ENCODE measurements around the gene CTNNA3. TPM values are rescaled to one million over a fixed set of nuclear protein-coding genes. Genes with fewer than 3 reads are reported as not detected.

The CTNNA3 gene
- polyA plus RNA-seq, 1 donor from 2014 or later: 0.14 TPM

- Histone ChIP-seq H3K36me3 (ENCODE audit: insufficient read depth, low read length) (no peaks in the 10 kb centered on the region), H3K9ac (ENCODE audit: low read length) (no peak overlapping the region), H3K4me3 (ENCODE audit: low read length) (no peak overlapping the region), H3K9me3 (ENCODE audit: low read length) (no peaks in the 10 kb centered on the region), H4K20me1 (ENCODE audit: insufficient read depth) (no peaks in the 10 kb centered on the region), H3K9me2 (ENCODE audit: insufficient read depth, low read length) (no peaks in the 10 kb centered on the region), H3K4me2 (ENCODE audit: low read length) (no peak overlapping the region), H2AFZ (ENCODE audit: low read depth, low read length) (no peak overlapping the region), H3K79me2 (replicated peaks; ENCODE audit: insufficient read depth, low read length) (no peaks in the 10 kb centered on the region), H3F3A (ENCODE audit: insufficient read depth, low read length, poor library complexity, severe bottlenecking) (no peaks in the 10 kb centered on the region), H3K27me3 (ENCODE audit: insufficient read depth, low read depth, low read length) (no peaks in the 10 kb centered on the region), H3K27ac (ENCODE audit: low read length) (no peak overlapping the region)
- no peak for TF ChIP-seq RAD21 (conservative IDR thresholded peaks at IDR 0.05)
These were observed 1689.6 kb downstream of the CTNNA3 start for GRCh38 chr10:66006411-66006810.

- no peak overlapping the region for H2AFZ ChIP-seq (ENCODE audit: low read depth, low read length)
- H3K9ac ChIP-seq (ENCODE audit: low read length): no peak overlapping the region
- H3K36me3 ChIP-seq (ENCODE audit: insufficient read depth, low read length): no peaks in the 10 kb centered on the region
- no peaks in the 10 kb centered on the region for H3K9me3 ChIP-seq (ENCODE audit: low read length)
- no peak overlapping the region for H3K27ac ChIP-seq (ENCODE audit: low read length)
- no peak for TF ChIP-seq MXI1 (conservative IDR thresholded peaks at IDR 0.05; ENCODE audit: poor library complexity, severe bottlenecking)
- TF ChIP-seq TAF1 (IDR thresholded peaks at IDR 0.05; ENCODE audit: low read depth): no peak
- no peak for TF ChIP-seq EZH2 (IDR thresholded peaks at IDR 0.05; ENCODE audit: borderline replicate concordance, insufficient read depth, low read length, poor library complexity, severe bottlenecking)
- TF ChIP-seq EP300 (conservative IDR thresholded peaks at IDR 0.05; ENCODE audit: poor library complexity, severe bottlenecking): no peak
- no peak overlapping the region for H3K4me2 ChIP-seq (ENCODE audit: low read length)
- H3K9me2 ChIP-seq (ENCODE audit: insufficient read depth, low read length): no peaks in the 10 kb centered on the region
- no peaks in the 10 kb centered on the region for H3K79me2 ChIP-seq (replicated peaks; ENCODE audit: insufficient read depth, low read length)
- no peaks in the 10 kb centered on the region for H4K20me1 ChIP-seq (ENCODE audit: insufficient read depth)
- no peak overlapping the region for H3K4me3 ChIP-seq (ENCODE audit: low read length)
- H3F3A ChIP-seq (ENCODE audit: insufficient read depth, low read length, poor library complexity, severe bottlenecking): no peaks in the 10 kb centered on the region
- no peaks in the 10 kb centered on the region for H3K27me3 ChIP-seq (ENCODE audit: insufficient read depth, low read depth, low read length)
These were observed 1702.5 kb downstream of the CTNNA3 start for GRCh38 chr10:65993451-65993850.

GRCh38 chr10:65968871-65969270 is 1727.1 kb downstream of the CTNNA3 start:
- no peak for TF ChIP-seq EZH2 (IDR thresholded peaks at IDR 0.05; ENCODE audit: borderline replicate concordance, insufficient read depth, low read length, poor library complexity, severe bottlenecking)
- TF ChIP-seq TAF1 (IDR thresholded peaks at IDR 0.05; ENCODE audit: low read depth): no peak
- no peak for TF ChIP-seq SMC3 (conservative IDR thresholded peaks at IDR 0.05; ENCODE audit: poor library complexity)
- no peak for TF ChIP-seq EP300 (conservative IDR thresholded peaks at IDR 0.05; ENCODE audit: poor library complexity, severe bottlenecking)
- TF ChIP-seq RAD21 (conservative IDR thresholded peaks at IDR 0.05): no peak
- Histone ChIP-seq H3K4me3 (ENCODE audit: low read length) (no peak overlapping the region), H3F3A (ENCODE audit: insufficient read depth, low read length, poor library complexity, severe bottlenecking) (no peaks in the 10 kb centered on the region), H3K9me3 (ENCODE audit: low read length) (no peaks in the 10 kb centered on the region), H3K9me2 (ENCODE audit: insufficient read depth, low read length) (no peaks in the 10 kb centered on the region), H3K4me2 (ENCODE audit: low read length) (no peak overlapping the region), H3K36me3 (ENCODE audit: insufficient read depth, low read length) (no peaks in the 10 kb centered on the region), H3K27ac (ENCODE audit: low read length) (no peak overlapping the region), H3K9ac (ENCODE audit: low read length) (no peak overlapping the region), H2AFZ (ENCODE audit: low read depth, low read length) (no peak overlapping the region), H4K20me1 (ENCODE audit: insufficient read depth) (no peaks in the 10 kb centered on the region), H3K79me2 (replicated peaks; ENCODE audit: insufficient read depth, low read length) (no peaks in the 10 kb centered on the region), H3K27me3 (ENCODE audit: insufficient read depth, low read depth, low read length) (no peaks in the 10 kb centered on the region)

GRCh38 chr10:65968437-65968836 is 1727.6 kb downstream of the CTNNA3 start:
- Histone ChIP-seq H3K9ac (ENCODE audit: low read length) (no peak overlapping the region), H3K4me3 (ENCODE audit: low read length) (no peak overlapping the region), H3K4me2 (ENCODE audit: low read length) (no peak overlapping the region), H3K36me3 (ENCODE audit: insufficient read depth, low read length) (no peaks in the 10 kb centered on the region), H3K9me3 (ENCODE audit: low read length) (no peaks in the 10 kb centered on the region), H3K27me3 (ENCODE audit: insufficient read depth, low read depth, low read length) (no peaks in the 10 kb centered on the region), H3K9me2 (ENCODE audit: insufficient read depth, low read length) (no peaks in the 10 kb centered on the region), H3K79me2 (replicated peaks; ENCODE audit: insufficient read depth, low read length) (no peaks in the 10 kb centered on the region), H2AFZ (ENCODE audit: low read depth, low read length) (no peak overlapping the region), H3F3A (ENCODE audit: insufficient read depth, low read length, poor library complexity, severe bottlenecking) (no peaks in the 10 kb centered on the region), H3K27ac (ENCODE audit: low read length) (no peak overlapping the region), H4K20me1 (ENCODE audit: insufficient read depth) (no peaks in the 10 kb centered on the region)
- no peak for TF ChIP-seq MXI1 (conservative IDR thresholded peaks at IDR 0.05; ENCODE audit: poor library complexity, severe bottlenecking)
- TF ChIP-seq CTCF (IDR thresholded peaks at IDR 0.05; ENCODE audit: poor library complexity, severe bottlenecking): no peak
